KMS-11 (cell line): Measurements from ENCODE around the gene ADAMTSL4.

ENCODE experiments used
- H2AFZ ChIP-seq: fragments of 200-600 bp; sonication (generic); 2 replicates; pipeline ENCODE4 v1.6.1; 2016; ENCODE audit warnings: antibody characterized with exemption, mixed run types, low read depth
- H3K27ac ChIP-seq: fragments of 200-600 bp; sonication (generic); 2 replicates; pipeline ENCODE4 v1.6.1; 2016; ENCODE audit warnings: mild to moderate bottlenecking, mixed run types
- H3K27me3 ChIP-seq: fragments of 200-600 bp; sonication (generic); 2 replicates; pipeline ENCODE4 v1.6.1; 2017; ENCODE audit warnings: mild to moderate bottlenecking, low read depth, mixed run types, moderate library complexity; ENCODE audit not compliant: insufficient read depth
- H3K36me3 ChIP-seq: fragments of 200-600 bp; sonication (generic); 2 replicates; pipeline ENCODE4 v1.6.1; 2017; ENCODE audit warnings: mild to moderate bottlenecking, mixed run types; ENCODE audit not compliant: insufficient read depth
- H3K4me1 ChIP-seq: fragments of 200-600 bp; sonication (generic); 2 replicates; pipeline ENCODE4 v1.6.1; 2016; ENCODE audit warnings: mild to moderate bottlenecking, low read depth, mixed run types; ENCODE audit not compliant: poor library complexity, severe bottlenecking
- H3K4me2 ChIP-seq: fragments of 200-600 bp; sonication (generic); 2 replicates; pipeline ENCODE4 v1.7.0; 2016; ENCODE audit warnings: mild to moderate bottlenecking, mixed run types
- H3K4me3 ChIP-seq: fragments of 200-600 bp; sonication (generic); IDR thresholded peaks from 2 replicates; pipeline ENCODE4 v1.6.1; 2017; ENCODE audit warnings: low read depth, low read length, mixed read lengths; ENCODE audit not compliant: insufficient read depth
- H3K79me2 ChIP-seq: fragments of 200-600 bp; sonication (generic); 2 replicates; pipeline ENCODE4 v1.6.1; 2016; ENCODE audit warnings: low read depth, mixed run types; ENCODE audit not compliant: insufficient read depth
- H3K9ac ChIP-seq: fragments of 200-600 bp; sonication (generic); 2 replicates; pipeline ENCODE4 v1.6.1; 2016; ENCODE audit warnings: mild to moderate bottlenecking, mixed run types
- H4K20me1 ChIP-seq: fragments of 200-600 bp; sonication (generic); 2 replicates; pipeline ENCODE4 v1.6.1; 2016; ENCODE audit warnings: mild to moderate bottlenecking, mixed run types; ENCODE audit not compliant: insufficient read depth
- TF ChIP-seq, protein P1 (sequence below): fragments of 200-600 bp; sonication (generic); conservative IDR thresholded peaks from 2 replicates; pipeline ENCODE4 v1.6.1; 2017; ENCODE audit warnings: low read depth, mild to moderate bottlenecking, antibody characterized with exemption, low read length, moderate library complexity, mixed read lengths

The ADAMTSL4 gene

DNA sequence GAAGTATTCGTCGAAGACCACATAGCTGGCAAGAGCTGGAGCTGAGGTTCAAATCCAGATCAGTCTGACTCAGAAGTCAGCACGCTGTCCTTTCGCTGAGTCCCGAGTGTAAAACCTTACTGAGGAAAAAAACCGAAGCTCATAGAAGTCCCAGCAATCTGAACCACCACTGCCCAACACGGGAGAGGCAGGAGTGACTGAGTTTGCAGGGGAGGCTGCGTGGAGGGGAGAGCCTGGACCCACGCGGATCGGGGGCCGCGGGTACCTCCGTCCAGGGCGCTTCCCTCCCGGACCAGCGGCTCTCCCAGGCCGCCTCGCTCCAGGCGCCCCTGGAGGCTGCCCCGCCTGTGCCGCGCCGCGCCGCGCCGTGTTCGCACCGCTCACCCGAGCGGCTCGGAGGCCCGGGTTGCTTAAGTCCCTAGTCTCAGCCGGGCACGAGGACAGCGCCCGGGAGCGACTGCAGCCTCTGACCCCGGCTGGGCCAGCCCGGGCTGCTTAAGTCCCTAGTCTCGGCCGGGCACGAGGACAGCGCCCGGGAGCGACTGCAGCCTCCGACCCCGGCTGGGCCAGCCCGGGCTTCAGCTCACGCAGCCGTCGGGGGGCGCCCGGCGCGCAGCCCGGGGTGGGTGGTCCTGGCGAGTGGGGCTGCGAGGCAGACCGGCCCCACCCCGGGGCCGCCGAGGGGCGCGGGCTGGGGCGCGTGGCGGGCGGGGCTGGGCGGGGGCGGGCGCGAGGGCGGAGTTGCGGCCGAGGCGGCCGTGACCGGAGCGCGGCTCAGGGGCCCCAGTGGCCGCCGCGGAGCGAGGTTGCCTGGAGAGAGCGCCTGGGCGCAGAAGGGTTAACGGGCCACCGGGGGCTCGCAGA, at the start of gene ADAMTSL4:
TSS of gene ADAMTSL4 (plus strand) at position 777 of the 864 bp plus-strand sequence. CDS start 2,881 bp downstream, outside the sequence.
- Histone ChIP-seq H3K79me2 (no peaks in the 10 kb centered on the region), H3K9ac (peak within 1 kb of the TSS; percentile 36), H4K20me1 (no peaks in the 10 kb centered on the region), H3K27me3 (peaks cover 27% of the 10 kb centered on the region), H3K36me3 (no peaks in the 10 kb centered on the region), H3K4me1 (peaks cover 12% of the 10 kb centered on the region), H3K4me3 (peak within 1 kb of the TSS; percentile 100), H3K27ac (no peak within 1 kb of the TSS; the same call in 1 of the 2 replicates), H2AFZ (peak within 1 kb of the TSS; percentile 99), H3K4me2 (peak within 1 kb of the TSS; percentile 87)
- TF ChIP-seq, protein P1, sequence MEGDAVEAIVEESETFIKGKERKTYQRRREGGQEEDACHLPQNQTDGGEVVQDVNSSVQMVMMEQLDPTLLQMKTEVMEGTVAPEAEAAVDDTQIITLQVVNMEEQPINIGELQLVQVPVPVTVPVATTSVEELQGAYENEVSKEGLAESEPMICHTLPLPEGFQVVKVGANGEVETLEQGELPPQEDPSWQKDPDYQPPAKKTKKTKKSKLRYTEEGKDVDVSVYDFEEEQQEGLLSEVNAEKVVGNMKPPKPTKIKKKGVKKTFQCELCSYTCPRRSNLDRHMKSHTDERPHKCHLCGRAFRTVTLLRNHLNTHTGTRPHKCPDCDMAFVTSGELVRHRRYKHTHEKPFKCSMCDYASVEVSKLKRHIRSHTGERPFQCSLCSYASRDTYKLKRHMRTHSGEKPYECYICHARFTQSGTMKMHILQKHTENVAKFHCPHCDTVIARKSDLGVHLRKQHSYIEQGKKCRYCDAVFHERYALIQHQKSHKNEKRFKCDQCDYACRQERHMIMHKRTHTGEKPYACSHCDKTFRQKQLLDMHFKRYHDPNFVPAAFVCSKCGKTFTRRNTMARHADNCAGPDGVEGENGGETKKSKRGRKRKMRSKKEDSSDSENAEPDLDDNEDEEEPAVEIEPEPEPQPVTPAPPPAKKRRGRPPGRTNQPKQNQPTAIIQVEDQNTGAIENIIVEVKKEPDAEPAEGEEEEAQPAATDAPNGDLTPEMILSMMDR, result peak; percentile 27; the same call in 1 of the 2 replicates

DNA sequence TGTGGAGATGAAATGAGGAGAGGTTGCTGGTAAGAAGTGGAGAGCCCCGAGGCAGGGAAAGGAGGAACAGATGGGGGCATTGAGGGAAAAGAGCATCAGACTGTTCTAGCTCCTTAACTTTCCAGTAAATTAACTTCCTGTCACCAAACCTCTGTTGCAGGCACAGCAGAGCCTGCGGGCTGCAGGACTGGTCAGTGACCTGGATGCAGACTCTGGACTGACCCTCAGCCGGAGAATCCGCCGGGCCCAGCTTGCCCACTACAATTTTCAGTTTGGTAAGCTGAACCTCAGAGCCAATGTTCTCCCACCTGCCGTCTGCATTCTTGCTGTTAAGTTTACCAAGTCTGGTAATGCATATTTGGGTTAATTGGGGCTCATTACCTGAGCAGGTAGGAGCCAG, 43.8 kb upstream of the ADAMTSL4 start:
- Histone ChIP-seq H2AFZ (no peak overlapping the region), H3K4me1 (no peaks in the 10 kb centered on the region), H3K79me2 (no peaks in the 10 kb centered on the region), H3K27me3 (no peaks in the 10 kb centered on the region), H3K9ac (no peak overlapping the region), H3K4me3 (no peak overlapping the region), H4K20me1 (no peaks in the 10 kb centered on the region), H3K27ac (no peak overlapping the region), H3K4me2 (no peak overlapping the region), H3K36me3 (peaks cover 9% of the 10 kb centered on the region; the same call in 1 of the 2 replicates)
- TF ChIP-seq, protein P1, result no peak

DNA sequence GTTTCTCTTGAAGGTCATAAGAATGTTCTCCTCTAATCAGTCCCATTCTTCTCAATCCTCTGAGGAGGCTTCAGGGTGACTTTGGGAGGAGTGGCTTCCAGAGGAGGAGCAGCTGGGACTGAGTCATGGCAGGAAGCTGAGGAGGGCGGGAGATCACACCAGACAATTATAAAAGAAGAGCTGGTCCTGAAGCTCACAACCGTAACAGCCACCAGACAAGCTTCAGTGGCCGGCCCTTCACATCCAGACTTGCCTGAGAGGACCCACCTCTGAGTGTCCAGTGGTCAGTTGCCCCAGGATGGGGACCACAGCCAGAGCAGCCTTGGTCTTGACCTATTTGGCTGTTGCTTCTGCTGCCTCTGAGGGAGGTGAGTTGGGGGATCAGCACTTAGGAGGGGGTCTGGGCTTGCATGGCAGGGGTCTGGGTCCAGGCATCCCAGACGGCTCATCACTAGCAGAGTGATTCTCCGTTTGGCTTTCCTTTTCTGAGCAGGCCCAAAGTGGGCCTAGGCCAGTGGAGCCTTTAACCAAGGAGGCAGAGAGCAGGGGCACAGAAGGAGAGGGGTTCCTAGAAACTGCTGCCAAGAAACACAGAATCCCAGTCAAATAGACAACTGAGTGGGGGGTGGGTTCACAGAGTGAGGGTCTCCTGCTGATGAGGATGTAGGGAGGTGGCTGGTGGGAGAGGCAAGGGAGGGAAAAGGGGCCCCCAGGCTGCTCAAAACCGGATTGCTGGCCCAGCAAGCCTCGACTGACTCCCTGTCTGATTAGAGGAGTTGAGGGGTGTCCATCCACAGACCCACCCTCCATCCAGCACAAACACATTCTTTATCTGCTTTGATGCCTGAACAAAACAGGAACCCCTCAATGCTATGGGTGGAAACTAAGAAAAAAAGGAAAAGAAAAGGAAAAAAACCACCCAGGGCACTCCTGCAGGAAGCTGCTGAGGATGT, 41.0 kb upstream of the ADAMTSL4 start, which contains the start of gene ECM1:
TSS of gene ECM1 (plus strand) at position 198 of the 953 bp plus-strand sequence. CDS start at position 299, 101 bp downstream.
- Histone ChIP-seq H3K27ac (no peak within 1 kb of the TSS), H2AFZ (no peak within 1 kb of the TSS), H3K4me1 (no peaks in the 10 kb centered on the region), H3K79me2 (no peaks in the 10 kb centered on the region), H4K20me1 (no peaks in the 10 kb centered on the region), H3K9ac (no peak within 1 kb of the TSS), H3K4me2 (no peak within 1 kb of the TSS), H3K36me3 (peaks cover 9% of the 10 kb centered on the region; the same call in 1 of the 2 replicates), H3K4me3 (no peak within 1 kb of the TSS), H3K27me3 (no peaks in the 10 kb centered on the region)
- TF ChIP-seq, protein P1, result no peak

DNA sequence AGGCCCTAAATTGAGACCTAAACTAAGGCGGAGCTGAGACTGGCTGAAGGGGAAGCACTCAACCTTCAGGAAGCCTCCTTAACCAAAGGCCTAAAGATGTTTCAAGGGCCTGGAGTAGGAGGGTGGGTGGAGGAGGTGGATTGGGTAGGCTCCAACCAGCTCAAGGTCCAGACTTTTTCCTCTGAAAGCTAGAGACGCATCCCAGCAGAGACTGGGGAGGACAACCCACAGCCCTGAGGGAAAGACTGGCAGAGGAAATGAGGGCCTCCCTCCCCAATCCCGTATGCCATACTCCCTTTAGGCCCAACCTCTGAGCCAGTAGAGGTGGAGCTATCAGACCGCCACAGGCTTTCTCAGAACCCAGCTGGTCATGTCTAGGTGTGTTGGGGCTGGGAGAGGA, 40.2 kb upstream of the ADAMTSL4 start:
- Histone ChIP-seq H3K4me1 (no peaks in the 10 kb centered on the region), H3K36me3 (peaks cover 9% of the 10 kb centered on the region; the same call in 1 of the 2 replicates), H3K27me3 (no peaks in the 10 kb centered on the region), H3K4me3 (no peak overlapping the region), H4K20me1 (no peaks in the 10 kb centered on the region), H3K79me2 (no peaks in the 10 kb centered on the region), H2AFZ (no peak overlapping the region), H3K9ac (no peak overlapping the region), H3K4me2 (no peak overlapping the region), H3K27ac (no peak overlapping the region)
- TF ChIP-seq, protein P1, result no peak
